Measurements from ENCODE around the gene C1QL3.

DNA sequence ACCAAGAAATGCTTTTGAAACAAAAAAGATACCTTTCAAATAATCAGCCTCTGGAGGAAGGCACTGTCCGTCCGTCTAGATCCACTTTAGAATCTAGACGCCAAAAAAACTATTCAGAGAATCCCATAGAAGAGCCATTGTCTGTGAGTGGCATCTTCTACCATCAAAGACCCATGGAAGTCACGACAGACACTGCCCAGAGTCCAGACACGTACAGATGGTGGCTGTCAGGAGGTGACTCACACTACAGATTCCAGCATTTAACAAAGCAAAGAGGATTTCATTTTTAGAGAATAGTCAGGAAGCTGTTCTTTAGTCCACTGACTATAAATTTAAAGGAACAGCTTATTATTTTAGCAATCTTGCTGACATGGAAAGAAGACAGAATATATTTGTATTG is 11.7 kb downstream of the C1QL3 start:
- TF ChIP-seq, protein P1, sequence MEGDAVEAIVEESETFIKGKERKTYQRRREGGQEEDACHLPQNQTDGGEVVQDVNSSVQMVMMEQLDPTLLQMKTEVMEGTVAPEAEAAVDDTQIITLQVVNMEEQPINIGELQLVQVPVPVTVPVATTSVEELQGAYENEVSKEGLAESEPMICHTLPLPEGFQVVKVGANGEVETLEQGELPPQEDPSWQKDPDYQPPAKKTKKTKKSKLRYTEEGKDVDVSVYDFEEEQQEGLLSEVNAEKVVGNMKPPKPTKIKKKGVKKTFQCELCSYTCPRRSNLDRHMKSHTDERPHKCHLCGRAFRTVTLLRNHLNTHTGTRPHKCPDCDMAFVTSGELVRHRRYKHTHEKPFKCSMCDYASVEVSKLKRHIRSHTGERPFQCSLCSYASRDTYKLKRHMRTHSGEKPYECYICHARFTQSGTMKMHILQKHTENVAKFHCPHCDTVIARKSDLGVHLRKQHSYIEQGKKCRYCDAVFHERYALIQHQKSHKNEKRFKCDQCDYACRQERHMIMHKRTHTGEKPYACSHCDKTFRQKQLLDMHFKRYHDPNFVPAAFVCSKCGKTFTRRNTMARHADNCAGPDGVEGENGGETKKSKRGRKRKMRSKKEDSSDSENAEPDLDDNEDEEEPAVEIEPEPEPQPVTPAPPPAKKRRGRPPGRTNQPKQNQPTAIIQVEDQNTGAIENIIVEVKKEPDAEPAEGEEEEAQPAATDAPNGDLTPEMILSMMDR (IDR thresholded peaks at IDR 0.05) = no peak
- TF ChIP-seq NR2C2 (CRISPR knock-in tag; IDR thresholded peaks at IDR 0.05) = no peak
